HFF-Myc (cell line): ENCODE measurements around the gene SAG.

Experiments
- DNase-seq: peaks from one replicate; pipeline ENCODE4 v3.0.0-alpha.2; 2011; ENCODE audit warnings: low read depth; ENCODE audit errors: extremely low read depth
- H3K4me3 ChIP-seq: replicated peaks from 2 replicates; pipeline ENCODE4 v1.5.1; 2011; ENCODE audit warnings: low read depth, mild to moderate bottlenecking, control low read depth, low read length
- TF ChIP-seq, protein P1 (sequence below): IDR thresholded peaks from 2 replicates; pipeline ENCODE4 v1.5.1; 2012; ENCODE audit warnings: mild to moderate bottlenecking, low read depth, low read length, control low read depth; ENCODE audit errors: missing control alignments

The SAG gene

DNA sequence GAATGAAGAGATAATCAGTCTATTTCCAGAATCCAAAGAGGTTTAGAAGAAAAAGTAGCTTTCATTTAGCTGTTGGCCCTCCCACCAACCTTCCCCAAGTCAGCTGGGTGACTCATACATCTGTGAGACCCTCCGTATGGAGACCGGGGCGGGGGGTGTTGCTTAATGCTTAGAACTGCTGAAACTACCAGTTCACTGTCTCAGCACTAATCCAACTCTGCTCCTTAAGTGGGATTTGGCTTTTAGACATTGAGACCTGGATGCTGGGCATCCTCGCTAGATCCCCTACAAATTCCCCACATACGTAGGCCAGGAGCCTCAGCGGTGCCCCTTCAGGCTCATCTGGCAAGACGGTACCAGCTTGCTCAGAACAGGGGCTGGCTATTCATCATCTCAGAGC is at the start of gene SAG:
SAG (plus strand) TSS at position 252 of the 400 bp plus-strand sequence. CDS start 1,374 bp downstream, outside the sequence.
- TF ChIP-seq, protein P1, sequence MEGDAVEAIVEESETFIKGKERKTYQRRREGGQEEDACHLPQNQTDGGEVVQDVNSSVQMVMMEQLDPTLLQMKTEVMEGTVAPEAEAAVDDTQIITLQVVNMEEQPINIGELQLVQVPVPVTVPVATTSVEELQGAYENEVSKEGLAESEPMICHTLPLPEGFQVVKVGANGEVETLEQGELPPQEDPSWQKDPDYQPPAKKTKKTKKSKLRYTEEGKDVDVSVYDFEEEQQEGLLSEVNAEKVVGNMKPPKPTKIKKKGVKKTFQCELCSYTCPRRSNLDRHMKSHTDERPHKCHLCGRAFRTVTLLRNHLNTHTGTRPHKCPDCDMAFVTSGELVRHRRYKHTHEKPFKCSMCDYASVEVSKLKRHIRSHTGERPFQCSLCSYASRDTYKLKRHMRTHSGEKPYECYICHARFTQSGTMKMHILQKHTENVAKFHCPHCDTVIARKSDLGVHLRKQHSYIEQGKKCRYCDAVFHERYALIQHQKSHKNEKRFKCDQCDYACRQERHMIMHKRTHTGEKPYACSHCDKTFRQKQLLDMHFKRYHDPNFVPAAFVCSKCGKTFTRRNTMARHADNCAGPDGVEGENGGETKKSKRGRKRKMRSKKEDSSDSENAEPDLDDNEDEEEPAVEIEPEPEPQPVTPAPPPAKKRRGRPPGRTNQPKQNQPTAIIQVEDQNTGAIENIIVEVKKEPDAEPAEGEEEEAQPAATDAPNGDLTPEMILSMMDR, result no peak
- H3K4me3 ChIP-seq, result no peak within 1 kb of the TSS
- no peak for DNase-seq

GRCh38 chr2:233258211-233258610 is 49.4 kb upstream of the SAG start:
- TF ChIP-seq, protein P1, result no peak
- H3K4me3 ChIP-seq, result no peak overlapping the region
- DNase-seq, result no peak

DNA sequence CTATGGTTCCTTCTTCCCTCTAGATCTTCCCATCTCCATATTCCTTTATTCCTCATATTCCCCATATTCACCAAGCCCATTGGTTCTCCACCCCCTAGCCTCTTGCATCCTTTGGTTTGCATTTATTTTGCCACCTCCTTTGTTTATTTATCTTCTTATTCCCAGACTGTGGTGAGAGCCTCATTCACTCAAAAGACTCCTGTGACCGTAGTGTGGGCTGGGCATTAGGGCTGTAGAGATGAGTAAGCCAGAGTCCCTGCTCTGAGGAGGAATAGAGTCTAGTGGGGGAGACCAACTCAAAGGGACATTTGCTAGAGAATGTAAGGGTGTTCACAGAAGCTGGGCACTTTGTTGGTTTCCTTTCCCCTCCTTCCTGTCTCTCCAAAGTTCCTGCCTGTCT is 47.9 kb upstream of the SAG start:
- no peak overlapping the region for H3K4me3 ChIP-seq
- TF ChIP-seq, protein P1, result no peak
- no peak for DNase-seq

DNA sequence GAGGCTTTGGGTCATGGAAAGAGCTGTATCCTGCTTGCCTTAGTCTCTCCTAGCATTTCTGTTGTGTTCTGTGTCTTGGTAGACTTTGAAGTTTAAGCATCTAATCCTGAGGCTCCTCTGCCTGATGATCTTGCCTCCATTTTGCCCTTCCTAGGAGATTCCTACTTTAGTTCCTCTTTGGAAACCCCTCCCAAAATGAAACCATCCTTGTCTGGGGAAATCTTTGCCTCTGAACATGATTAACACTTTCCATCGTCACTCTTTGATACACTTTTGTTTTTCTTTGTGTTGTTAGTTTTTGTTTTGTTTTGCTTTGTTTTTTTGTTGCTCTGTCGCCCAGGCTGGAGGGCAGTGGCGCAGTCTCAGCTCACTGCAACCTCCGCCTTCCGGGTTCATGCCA is 47.0 kb upstream of the SAG start:
- TF ChIP-seq, protein P1, result no peak
- H3K4me3 ChIP-seq, result no peak overlapping the region
- DNase-seq, result no peak

GRCh38 chr2:233261819-233262555 is 45.6 kb upstream of the SAG start:
- no peak for DNase-seq
- H3K4me3 ChIP-seq, result no peak overlapping the region
- TF ChIP-seq, protein P1, result no peak

- DNase-seq, result no peak
- TF ChIP-seq, protein P1, result no peak
- no peak overlapping the region for H3K4me3 ChIP-seq
Measured at GRCh38 chr2:233262562-233262961, 45.1 kb upstream of the SAG start.
